NK-92 (cell line): Measurements from ENCODE around the gene ADAMTS2.

Source experiments
- DNase-seq: peaks from one replicate; lab custom pipeline; 2025; ENCODE audit not compliant: unreplicated experiment; lab: John Stamatoyannopoulos, UW

The ADAMTS2 gene

DNA sequence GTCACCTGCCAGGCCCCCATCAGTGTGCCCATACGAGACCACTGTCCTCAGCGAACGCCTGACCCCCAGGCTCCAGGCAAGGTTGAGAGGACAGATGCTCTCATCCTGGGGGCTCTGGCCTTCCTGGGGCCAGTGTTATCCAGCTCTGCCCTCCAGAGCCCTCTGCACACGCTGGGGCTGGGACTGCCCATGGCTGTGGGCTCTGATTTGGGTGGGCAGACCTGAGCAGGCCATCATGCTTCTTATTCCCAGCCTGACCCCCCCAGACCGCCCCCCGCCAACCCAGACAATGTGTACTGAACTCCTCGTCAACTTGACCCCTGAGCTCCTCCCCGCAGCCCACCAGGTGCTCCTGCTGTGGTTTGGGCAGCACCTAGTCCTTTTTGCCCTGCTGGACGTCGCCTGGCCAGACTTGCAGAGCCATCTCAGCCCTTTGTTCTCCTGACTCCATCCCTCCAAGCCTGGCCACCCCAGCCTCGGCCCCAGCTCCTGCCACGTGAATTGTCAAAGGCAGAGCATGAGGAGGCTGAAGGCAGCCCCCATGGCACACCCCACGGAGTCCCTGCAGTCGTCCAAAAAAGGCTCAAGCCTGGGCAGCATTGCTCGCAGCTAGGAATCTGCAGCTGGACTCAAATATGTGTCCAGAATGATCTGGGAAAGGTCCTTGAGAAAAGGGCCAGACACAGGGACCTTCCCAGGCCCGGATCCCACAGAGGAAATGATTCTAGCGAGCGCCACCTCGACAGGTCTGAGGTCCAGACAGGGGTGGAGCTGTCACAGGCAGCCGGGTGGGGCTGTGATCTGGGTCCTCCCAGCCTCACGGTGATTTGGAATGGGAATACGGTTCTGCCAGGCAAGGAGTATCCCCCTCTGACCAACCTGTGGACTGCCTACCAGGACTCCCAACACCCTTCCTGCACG lies 87.0 kb downstream of the ADAMTS2 start:
- DNase-seq: no peak

GRCh38 chr5:179257176-179257682 lies 88.0 kb downstream of the ADAMTS2 start:
- no peak for DNase-seq

DNA sequence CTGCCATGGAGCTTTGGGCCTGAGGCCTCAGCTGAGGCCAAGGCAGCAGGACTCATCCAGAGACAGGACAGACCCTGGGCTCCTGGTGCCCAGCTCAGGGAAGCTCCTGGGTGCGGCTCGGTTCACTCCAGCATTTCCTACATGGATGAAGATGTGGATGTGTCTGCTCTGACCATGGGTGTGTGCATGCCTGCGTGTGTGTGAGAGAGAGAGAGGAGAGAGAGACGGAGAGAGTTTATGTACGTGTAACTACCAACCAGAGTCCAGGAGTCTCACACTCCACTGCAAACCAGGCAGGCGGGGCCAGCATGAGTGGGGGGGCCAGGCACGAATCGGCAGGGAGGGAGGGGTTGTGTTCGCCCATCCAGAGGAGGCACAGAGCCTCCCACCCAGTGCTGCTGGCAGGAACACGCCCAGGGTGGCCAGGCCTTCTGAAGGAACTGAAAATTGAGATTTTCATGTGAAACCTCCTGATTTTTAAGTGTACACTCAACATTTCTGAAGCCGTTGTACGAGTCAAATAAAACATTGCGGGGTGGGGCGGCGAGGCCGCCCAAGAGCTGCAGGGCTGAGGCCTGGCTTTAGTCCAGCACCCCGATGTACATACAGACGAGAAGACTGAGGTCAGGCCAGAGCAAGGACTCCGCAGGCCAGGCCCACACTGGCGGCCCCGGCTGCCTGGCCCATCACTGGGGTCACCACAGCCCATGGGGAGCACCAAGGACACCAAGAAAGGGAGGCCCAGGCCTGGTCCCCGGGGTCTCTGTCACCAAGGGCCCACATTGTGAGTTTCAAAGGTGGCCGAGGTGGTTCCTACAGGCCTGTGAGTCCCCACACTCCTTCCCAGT lies 88.7 kb downstream of the ADAMTS2 start:
- no peak for DNase-seq

DNA sequence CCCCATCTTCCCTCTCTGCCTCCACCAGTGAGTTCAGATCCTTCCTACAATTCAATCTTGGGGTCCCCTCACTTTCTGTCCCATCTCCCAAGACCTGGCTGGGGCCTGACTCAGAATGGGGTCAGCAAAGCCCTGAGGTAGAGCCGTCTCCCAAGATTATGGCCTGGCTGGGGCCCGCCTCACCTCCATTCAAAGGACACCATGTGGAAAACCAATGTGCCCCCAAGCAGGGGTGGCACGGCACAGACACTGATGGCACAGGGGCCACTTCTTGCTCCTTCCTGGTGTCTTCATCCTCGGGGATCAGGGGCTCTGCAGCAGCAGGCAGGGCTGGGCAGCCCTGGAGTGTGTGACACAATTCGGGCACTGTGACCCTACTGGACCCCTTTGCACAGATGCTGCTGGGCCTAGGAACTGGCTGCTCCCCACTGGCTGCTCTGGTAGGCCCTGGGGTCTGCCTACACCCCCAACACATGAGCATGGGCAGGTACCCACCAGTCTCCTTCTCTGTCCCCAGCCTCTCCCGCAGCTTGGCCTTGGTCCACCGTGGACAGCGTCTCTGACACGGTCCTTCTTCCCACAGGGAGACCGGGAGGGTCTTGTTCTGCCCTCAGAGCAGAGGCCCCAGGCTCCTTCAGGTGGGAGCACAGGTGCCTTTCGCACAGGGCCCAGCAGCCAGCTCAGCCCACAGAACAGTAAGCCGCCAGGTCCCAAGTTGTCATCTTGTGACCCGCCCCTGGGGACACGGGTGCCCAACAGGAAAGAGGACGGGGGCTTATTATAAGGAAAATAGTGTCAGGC lies 89.5 kb downstream of the ADAMTS2 start:
- no peak for DNase-seq

DNA sequence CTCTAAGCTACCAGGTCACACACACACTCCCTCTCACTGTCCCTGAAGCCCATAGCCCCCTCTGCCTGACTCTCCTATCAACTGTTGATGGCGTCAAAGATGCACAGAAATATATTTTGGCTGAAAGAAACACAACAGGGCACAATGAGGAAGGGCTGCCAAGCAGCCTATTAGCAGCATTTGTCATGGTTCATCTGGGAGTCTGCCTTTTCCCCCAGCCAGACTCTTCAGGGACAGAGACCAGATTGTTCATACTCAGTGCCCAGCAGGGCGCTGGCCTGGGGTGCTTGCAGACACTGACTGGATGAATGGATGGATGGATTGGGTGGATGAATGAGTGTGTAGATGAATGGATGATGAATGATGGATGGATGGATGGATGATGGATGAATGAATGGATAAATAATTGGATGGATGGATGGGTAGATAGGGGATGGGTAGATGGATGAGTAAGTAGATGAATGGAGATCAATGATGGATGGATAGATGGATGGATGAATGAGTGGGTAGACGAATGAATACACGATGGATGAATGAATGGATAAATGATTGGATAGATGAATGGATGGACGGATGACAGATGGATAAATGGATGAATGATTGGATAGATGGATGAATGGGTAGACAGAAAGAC lies 90.5 kb downstream of the ADAMTS2 start:
- no peak for DNase-seq

GRCh38 chr5:179253730-179254129 lies 91.5 kb downstream of the ADAMTS2 start:
- no peak for DNase-seq

DNA sequence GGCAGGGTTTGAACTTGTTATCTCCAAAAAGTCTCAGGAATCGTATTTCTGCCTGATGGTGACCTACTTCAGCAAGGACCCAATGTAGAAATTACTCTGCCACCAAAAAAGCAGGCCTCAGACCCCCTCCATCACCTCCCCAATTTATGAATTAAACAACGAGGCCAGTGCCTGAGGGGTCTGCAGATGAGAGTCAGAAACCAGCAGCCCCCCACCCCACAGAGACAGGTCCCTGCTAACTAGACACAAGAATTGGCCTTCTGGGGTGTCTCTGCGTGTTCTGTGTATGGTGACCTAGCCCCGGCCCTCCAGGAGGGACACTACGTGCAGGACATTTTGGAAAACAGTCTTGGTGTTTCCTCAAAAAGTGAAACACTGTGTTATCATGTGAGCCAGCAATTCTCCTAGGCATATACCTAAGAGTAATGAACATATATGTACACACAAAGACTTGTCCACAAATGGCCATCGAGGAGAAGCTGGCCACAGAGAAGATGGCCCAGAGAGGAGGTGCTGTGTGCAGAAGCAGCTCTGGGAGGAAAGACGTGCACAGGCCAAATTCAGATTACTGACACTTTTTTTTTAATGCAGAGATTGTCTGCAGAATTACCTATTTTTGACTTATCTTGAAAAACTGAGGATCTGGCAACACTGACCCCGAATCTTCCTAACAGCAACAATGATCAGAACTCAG lies 93.8 kb downstream of the ADAMTS2 start:
- no peak for DNase-seq

GRCh38 chr5:179250561-179251225 lies 94.6 kb downstream of the ADAMTS2 start:
- DNase-seq: no peak

DNA sequence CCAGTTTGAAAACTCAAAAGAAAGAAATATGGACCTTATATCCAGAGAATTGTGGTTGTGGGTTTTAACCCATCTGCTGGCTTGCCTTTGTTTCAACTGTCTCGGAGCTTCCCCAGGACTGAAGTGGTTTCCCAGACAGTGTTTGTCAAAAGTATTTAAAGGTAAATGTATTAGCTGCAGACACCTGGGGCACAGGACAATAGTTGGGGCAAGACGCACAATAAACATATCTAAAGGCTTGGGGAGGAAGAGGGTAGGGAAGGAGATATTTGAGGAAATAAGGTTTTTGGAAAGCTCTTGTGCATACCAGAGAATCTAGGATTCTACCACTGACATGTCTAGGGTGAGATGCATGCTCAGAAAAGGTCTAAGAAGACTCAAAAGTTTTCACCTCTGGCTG lies 99.0 kb downstream of the ADAMTS2 start:
- no peak for DNase-seq

GRCh38 chr5:179245031-179245430 lies 100.2 kb downstream of the ADAMTS2 start:
- no peak for DNase-seq

GRCh38 chr5:179244044-179244443 lies 101.2 kb downstream of the ADAMTS2 start:
- no peak for DNase-seq

DNA sequence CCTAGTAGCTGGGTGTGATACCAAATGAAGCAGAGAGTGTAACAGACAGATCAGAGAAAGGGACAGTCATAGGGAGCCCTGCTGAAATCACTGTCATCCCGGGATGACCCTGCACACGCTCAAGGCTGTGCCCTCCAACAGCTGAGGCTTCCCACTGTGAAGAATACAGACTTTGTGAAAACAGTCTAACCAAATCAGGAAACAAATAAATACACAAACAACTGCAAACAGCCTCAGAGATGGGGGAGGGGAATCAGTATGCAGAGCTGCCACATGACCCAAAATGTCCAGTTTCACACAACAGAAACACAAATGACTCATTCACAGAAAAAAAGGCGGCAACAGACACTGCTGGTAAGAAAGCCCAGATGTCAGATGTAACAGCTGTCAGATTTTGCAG lies 101.9 kb downstream of the ADAMTS2 start:
- no peak for DNase-seq

GRCh38 chr5:179242676-179243075 lies 102.6 kb downstream of the ADAMTS2 start:
- no peak for DNase-seq

DNA sequence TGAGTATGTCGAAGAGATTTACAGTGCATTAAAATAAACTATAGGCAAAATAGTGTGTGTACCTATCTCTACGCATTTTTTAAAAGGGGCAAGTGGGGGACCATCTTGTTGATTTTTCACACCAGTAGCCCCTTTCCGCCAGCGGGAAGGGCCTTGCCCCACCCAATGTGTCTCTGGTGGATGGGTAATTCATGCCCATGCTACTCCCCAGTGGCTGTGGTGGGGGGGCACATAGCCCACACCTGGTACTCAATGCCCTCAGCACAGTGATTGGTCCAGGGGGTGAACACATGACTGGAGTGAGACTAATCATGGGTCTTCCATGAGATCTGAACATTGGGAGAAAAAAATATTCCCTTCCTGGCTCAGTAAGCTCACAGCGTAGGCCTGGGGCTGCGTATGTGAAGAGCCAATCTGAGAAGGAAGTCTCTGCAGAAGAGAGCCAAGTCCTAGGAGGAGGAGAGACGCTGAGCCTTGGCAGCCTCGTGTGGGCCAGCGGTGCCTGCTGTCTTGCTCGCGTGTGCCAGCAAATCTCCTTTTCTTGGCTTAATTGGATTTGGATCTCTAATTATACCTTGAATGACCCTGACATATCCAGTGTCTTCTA lies 103.4 kb downstream of the ADAMTS2 start:
- DNase-seq: no peak

DNA sequence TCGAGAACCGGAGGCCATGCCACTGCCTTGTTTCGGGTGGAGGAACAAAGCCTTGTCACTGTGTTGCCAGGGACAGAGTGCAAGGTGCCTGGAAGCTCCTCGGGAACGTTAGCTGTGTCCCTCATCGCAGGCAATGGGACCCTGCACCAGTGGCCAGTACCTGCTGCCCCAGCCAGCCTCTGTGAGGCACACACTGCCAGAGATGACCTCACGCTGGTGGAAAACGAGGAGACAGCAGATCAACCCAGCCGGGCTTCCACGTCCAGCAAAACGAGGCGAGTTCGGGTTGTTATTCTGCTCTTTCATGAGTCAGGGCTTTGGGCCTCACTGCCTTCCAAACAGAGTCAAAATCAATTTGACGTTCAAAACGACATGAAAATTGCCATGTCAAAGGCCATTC lies 104.1 kb downstream of the ADAMTS2 start:
- DNase-seq: no peak

DNA sequence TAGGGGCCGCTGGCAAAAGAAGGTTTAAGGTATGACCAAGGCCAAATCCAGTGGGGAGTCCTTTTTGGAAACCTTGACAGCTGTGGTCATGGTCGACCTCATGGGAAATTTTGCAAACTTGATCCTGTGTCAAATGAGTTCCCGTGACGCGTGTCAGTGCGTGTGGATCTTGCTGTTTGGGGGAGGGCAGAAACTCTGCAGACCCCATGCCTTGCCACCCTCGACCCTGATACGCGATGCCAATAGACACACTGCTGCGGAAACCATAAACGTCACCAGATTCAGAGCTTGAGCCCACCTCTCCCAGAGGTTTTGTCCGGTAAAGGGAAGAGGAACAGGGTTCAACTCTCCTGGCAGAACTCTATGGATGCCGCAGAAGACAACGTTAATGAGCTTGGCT lies 104.7 kb downstream of the ADAMTS2 start:
- no peak for DNase-seq

GRCh38 chr5:179239256-179240135 lies 105.8 kb downstream of the ADAMTS2 start:
- no peak for DNase-seq

- no peak for DNase-seq
Measured at GRCh38 chr5:179238628-179238970, 106.7 kb downstream of the ADAMTS2 start.
